ENCODE data around the gene S100A4. TPM values are rescaled to one million over a fixed set of nuclear protein-coding genes. Genes with fewer than 3 reads are reported as not detected.
A peak's percentile ranks its signal among the peaks of the same experiment; 100 is the strongest.

Gene S100A4
- polyA plus RNA-seq, 3 donors, result 46.0 to 3,087 (median 447) TPM

DNA sequence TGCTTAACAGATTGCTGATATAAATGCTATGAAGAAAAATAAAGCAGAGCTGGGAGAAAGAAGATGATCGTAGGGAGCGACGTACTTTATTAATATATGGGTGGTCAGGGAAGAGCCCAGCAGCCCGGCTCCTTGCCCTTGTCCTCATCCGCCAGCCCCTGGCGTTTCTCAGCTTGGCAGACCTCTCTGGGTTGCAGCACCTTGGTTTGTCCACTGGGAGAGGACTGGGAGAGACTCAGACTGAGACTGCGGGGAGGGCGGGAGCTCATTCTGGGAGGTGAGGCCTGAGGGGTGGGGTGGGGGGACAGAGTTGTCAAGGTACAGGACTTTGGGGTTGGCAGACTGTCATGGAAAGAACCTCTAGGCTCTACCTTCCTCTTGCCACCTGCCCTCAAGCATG, 6.7 kb upstream of the S100A4 start:
- no peak overlapping the region for H3K27ac ChIP-seq (ENCODE audit: low read depth, low read length)
- WGBS, 3 donors, result 91 to 95% (median 93%) methylated on average over 8 of the region's 8 CpGs

DNA sequence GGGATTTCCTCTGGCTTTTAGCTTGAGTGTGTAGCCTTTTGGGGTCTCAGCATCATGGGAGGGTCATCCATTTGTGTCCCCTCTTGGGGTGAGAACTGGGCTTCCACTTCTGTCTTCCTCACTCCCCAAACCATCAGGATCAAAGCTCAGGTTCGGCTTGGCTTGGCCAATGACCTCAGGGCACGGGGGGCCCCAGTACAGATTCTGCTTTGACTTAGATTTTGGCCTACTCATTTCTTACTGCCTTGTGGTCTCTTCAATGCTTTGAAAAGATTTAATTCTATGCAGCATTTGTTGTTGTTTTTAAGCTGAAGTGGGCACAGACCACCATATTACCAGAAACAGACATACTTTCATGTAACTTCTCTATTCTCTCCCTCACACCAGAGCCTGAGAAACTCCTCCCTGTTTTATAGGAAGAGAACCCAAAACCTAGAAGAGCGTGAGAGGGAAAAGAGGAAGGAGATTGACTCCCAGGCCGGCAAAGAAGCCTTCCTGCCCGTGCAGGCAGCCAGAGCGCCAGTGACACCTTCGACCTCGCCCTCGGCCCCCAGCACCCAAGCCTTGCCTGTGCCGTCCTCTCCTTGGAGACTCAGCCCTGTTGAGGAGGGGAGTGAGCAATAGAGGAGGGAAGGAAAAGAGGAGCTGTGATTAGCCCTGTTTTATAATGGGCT, 5.4 kb upstream of the S100A4 start:
- WGBS, 3 donors, result 56 to 95% (median 65%) methylated on average over 10 of the region's 10 CpGs
- H3K27ac ChIP-seq (ENCODE audit: low read depth, low read length), result no peak overlapping the region

DNA sequence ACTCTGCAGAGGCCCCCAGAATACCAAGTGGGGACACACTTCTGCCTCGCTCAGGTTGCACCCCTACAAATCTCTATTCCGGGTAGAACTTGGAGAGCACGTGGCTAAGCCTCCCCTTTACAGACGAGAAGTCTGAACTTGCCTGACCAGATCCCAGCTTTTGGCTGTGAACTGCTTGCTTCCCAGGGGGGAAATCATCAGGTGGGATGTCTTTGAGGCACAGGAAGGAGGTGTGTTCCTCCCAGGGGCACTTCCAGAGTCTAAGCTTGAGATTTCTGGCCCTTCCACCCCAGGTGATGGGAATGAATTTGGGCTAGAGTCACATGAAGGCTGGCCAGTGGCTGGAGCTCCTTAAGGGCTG, 4.8 kb upstream of the S100A4 start:
- H3K27ac ChIP-seq (ENCODE audit: low read depth, low read length), result no peak overlapping the region
- WGBS, 3 donors, result 79 to 93% (median 80%) methylated on average over 4 of the region's 4 CpGs

DNA sequence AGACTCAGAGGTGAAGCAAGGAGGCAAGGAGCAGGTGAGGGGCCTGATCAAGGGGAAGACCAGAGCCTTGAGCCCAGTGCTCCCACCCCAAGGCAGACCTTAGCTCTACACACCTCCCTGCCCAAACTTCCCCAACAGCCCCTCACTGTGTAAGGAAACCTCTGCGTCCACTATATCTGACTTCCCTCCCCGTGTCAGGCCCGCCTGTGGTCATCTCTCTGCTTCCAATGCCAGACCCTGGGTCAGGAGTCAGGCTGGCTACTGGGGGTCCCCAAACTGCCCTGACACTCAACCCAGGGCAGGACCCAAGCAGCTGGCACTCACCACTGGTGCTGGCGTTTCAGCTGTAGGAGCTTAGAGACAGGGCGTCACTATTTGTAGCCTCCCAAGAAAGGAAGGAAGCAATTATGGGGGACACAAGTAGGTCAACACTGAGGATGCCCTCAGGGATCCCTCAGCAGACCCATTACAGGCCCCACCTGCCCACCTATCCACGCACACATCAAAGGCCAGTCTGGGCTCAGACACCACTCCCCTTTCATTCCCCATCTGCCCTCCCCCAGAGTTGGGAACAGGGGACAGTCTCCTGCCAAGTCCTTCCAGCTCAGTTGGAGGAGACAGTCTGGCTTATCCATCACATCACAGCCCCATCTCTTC, 4.3 kb upstream of the S100A4 start:
- 64 to 91% (median 67%) methylated on average over 6 of the region's 6 CpGs for WGBS, 3 donors
- no peak overlapping the region for H3K27ac ChIP-seq (ENCODE audit: low read depth, low read length)

DNA sequence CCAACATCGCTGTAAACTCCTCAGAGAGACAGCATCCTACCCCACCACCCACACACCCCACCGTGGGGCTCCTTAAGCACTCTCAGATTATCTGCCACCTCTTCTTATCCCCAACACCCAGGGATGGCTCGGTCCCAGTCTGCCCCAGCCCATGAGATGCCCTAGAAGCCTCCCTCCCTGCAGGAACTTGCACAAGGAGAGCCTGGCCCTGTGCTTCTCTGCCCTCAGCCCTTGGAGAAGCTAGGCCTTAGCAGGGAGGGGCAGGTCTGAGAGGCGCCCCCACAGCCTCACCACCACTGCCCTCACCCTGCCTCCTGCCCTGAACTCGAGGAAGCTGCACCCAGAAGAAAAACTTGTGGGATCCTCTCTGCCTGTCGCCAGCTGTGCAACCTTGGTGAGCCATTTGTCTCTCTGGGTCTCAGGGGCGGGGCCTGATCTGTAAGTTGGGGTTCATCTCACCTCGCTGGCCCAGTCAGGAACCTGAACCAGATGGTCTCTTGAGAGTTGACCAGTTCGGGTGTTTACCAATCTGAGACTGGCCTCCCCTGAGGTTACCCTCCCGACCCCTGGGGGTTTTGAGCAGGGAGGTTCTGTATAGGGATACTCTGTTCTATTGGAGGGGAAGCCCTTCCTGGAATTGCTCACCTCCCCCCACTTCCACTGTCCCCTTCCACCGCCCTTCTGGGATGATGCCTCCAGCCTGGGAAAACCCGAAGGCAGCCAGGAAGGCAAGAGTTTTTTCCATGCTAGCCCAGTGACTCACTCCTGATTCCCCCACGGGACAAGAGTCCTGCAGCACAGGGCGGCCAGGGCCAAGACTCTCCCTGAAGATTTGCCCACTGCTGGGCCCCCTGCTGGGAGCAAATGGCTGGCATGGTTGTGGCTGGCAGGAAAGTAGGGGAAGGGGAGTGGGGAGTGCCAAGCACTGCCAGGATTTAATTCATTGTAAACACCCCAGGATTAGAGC, 3.4 kb upstream of the S100A4 start, which contains the start of gene S100A3:
Gene S100A3 (minus strand): TSS at position 537 of the 967 bp plus-strand sequence. CDS start 773 bp downstream, outside the sequence.
- H3K27ac ChIP-seq (ENCODE audit: low read depth, low read length), result peak within 1 kb of the TSS; percentile 62
- 60 to 74% (median 62%) methylated on average over 14 of the region's 14 CpGs for WGBS, 3 donors

DNA sequence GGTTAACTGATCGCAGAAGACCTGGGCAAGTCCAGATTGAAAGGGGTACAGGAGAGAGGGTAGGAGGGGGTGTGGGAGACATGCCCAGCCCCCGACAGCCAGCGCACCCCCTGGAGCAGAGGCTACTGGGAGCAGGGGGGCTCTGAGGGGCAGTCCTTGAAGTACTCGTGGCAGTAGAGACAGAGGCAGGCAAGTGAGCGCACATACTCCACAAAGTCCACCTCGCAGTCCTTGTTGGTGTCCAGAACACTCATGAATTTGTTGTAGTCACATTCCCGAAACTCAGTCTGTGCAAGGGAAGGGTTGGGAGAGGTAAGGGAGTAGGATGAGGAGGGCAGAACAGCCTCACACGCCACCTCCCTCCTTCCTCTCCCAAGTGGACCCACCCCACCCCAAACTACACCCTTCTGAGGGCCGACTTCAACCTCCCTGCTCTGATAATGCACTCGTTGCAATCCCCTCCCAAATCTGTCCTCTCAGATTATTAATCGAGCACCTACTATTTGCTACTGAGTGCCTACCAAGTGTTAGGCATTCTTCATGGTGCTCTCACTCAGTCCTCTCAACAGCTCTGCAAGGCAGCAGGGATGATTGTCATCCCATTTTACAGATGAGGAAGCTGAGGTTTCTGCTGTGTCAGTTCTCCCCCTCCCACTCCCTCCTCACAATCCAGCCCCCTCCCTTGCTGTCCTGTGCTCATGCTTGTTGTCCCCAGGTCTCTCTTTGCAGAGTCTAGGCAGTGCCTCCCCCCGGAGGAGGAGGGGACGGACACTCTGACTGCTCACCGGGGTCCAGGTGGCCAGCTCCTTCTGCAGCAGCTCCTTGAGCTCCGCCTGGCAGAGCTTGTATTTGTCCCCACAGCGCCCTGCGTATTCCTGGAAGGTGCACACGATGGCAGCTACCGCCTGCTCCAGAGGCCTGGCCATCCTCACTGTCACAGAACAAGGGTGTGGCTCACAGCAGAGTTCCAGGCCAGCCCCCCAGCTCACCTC, 2.2 kb upstream of the S100A4 start:
- H3K27ac ChIP-seq (ENCODE audit: low read depth, low read length), result no peak overlapping the region
- 79 to 87% (median 81%) methylated on average over 19 of the region's 19 CpGs for WGBS, 3 donors

DNA sequence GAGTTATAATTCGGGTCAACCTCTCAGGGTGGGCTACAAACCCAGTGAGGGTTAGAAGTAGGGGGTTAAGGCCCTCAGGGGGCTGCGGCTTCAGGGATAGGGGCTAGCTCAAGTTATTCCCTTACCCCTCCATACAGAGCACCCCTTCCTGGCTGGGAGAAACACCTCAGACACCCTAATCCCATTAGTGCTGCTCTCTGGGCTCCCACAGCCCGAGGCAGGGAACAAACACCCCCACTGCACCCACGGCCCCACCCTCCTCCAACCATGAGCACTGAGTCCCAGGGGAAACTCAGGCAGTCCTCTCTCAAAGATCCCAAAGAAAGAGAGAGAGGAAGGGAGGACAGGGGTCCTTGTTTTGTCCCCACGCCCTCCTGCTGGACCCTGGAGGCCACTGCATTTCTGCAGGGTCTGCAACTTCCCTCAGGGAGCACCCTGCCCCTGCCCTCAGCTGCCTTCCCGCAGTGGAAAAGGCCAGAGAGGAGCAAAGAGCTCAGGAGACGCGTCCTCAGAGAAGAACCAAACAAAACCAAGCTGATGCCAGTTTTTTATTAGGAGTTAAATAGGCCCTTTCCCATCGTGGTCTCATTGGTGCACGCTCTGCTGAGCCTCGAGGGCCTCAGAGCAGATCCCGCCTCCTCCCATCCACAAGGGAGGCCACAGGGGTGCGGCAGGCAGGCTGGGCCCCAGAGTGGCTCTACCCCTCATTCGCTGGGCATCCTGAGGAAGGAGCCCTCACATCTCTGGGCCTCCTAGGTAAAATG, 1.4 kb upstream of the S100A4 start:
- 65 to 83% (median 76%) methylated on average over 14 of the region's 14 CpGs for WGBS, 3 donors
- H3K27ac ChIP-seq (ENCODE audit: low read depth, low read length), result no peak overlapping the region

DNA sequence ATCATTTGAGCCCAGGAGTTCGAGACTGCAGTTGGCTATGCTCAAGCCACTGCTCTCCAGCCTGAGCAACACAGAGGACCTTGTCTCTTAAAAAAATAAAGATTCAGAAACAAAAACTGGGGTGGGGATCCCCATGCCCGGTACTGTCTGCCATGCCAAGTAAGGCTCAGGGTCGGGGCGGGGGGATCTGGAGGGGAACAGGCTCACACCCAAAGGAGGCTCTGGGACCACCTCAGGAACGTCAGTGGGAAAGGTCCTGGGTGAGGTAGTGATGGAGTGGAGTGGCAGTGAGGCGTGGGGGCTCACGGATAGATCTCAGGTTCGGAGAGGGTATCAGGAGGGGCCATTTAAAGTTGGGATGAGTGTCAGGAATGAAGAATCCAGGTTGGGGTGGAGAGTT, 765 bp upstream of the S100A4 start:
- H3K27ac ChIP-seq (ENCODE audit: low read depth, low read length), result no peak overlapping the region
- WGBS, 3 donors, result 79 to 91% (median 86%) methylated on average over 8 of the region's 8 CpGs

DNA sequence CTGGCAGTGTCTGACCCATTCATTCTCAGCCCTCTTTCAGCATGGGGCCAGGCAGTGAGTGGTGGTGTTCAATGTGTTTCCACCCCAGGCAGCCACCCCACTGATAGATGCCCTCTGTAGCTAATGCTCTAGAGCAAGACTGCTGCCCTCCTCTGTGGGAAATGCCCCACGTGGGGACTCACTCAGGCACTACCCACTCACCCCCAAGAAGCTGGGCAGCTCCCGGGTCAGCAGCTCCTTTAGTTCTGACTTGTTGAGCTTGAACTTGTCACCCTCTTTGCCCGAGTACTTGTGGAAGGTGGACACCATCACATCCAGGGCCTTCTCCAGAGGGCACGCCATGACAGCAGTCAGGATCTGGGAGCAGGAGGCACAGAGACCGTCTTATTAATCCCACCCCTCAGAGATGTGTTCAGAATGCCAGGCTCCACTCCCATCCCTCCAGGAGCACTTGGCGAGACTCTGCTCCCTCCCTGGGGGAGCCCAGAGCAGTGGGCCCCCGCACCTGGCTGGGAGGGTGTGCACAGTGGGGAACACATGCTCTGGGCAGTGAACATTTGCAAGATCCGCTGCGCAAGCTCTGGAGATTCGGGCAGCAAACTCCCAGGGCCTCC, 1.0 kb downstream of the S100A4 start:
- no peak overlapping the region for H3K27ac ChIP-seq (ENCODE audit: low read depth, low read length)
- WGBS, 3 donors, result 40 to 74% (median 41%) methylated on average over 10 of the region's 10 CpGs

DNA sequence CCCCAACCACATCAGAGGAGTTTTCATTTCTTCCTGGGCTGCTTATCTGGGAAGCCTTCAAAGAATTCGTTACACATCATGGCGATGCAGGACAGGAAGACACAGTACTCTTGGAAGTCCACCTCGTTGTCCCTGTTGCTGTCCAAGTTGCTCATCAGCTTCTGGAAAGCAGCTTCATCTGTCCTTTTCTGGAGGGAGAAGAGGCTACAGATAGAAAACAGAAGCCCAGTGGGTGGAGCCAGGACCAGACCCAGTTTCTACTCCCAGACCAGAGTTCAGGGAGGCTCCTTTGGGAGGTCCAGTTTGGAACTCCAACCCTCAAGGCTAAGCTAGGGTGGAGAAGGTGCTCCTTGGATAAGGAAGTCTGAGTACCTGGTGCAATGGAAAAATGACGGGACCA, 1.9 kb downstream of the S100A4 start:
- 63 to 80% (median 74%) methylated on average over 4 of the region's 4 CpGs for WGBS, 3 donors
- H3K27ac ChIP-seq (ENCODE audit: low read depth, low read length), result peak overlapping the region; percentile 19

DNA sequence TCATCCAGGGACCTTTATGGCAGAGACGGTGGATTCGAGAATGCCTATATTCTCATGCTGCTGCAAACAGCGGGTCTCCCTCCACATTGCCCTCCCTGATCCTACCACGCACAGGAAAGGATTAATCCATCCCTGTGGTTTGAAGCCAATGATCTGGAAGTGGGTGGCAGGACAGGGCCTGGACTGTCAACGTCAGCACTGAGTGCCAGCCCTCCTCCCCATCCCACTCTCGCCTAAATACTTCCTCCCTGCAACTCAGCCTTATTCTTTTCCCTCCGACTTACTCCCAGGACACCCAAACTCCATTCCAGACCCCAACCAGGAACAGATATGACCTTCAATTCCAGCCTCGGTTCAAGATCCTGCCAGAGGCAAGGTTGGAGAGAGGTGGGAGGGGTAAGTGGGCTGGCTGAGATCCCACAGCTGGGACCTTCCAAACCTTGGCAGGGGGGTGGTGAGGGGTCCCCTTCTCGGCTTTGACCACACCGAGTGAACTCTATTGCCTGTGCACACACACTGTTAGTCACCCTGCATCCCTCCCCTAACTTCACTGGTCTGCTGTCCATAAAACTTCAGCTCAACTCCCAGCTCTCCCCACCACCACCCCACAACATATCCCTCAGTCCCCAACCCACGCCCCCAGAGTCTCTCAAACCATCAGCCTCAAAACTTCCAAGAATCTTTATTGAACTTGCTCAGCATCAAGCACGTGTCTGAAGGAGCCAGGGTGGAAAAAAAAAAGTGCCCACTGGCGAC, 2.5 kb downstream of the S100A4 start:
- H3K27ac ChIP-seq (ENCODE audit: low read depth, low read length), result peak overlapping the region; percentile 19
- WGBS, 3 donors, result 68 to 76% (median 75%) methylated on average over 13 of the region's 13 CpGs

DNA sequence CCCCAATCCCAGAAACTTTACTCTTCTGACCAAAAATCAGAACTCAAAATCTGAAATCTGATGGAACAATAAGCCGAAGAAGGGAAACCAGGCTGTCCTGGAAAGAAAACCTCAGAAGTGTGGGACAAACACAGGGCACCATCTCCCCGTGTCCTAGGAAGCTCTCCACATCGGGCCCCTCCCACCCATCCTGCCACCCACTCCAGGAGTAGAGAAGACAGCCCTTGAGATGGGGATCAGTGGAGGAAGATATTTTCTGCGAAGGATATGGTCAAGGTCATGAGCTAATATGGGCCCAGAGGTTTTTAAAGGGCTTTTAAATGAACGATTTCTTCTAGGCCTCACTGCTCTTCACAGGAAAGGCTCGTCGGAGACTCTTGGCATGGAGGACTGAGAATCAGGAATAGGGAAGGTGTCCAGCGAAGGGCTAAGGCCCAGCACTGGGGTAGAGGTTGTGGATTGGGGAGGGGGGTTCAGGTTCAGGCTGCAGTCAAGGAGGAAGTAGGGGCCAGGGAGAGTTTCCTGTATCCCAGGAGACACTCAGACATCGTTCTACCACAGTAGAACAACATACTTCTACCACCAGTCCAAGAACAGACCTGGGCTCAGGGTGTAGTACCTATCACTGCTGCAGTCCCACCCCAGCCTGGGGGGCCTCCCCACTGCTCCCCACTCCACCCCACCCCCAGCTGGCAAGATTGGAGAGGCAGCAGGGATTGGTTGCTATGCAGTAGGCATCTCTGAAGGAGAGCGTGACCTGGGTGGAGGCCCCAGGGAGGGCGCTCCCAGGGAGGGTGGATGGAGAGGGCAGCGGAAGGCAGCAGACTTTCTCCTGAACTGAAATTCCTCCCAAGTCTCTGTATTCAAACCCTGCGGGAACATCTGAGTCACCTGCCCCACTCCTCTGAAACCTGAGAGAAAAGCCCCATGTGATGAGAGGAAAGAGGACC, 3.7 kb downstream of the S100A4 start:
- WGBS, 3 donors, result 63 to 76% (median 69%) methylated on average over 13 of the region's 13 CpGs
- H3K27ac ChIP-seq (ENCODE audit: low read depth, low read length), result no peak overlapping the region

DNA sequence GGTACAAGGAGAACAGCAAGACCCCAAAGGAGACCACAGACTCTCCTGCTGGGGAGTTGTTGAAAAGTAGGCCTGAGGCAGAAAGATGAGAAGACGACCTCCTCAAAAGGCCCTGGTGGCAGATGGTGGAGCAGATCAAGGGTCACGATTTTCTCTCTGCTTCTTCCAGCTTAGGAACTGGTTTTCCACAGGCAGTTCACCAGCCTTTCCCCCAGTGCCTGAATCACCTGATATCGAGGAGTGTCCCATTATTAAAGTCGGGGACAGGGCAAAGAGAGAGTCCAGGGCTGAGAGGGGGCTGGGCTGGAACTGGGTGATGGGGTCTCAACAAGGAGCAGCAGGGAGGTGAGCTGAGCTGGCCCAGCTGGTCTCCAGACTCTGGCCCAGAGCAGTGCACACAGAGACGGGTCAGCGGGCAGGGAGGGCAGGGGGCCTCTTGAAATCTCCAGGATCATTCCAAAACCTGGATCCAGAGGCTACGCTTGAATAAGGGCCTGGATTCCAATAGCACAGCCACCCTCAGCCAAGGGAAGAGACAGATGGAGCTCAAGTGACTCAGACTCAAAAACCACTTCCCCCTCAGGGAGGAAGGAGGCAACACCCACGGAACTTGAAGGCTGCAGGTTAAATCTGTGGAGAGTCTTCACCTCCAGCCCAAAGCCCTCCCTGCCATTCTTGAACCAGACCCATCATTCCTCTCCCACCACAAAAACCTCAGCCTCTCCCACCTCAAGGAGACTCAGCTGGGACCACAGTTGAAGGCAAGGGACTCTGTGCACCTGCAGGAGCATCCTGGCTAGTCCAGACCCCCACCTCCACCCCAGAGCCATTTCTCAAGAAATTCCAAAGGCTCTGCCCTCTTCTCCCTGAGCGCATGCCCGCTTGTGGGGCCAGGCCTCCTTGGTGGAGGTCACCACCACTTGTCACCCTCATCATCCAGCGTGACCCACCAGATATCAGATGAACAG, 4.9 kb downstream of the S100A4 start, which contains the start of gene S100A5:
Gene S100A5 (minus strand): TSS at position 541 of the 968 bp plus-strand sequence. CDS start 743 bp downstream, outside the sequence.
- H3K27ac ChIP-seq (ENCODE audit: low read depth, low read length), result peak within 1 kb of the TSS; percentile 18
- WGBS, 3 donors, result 75 to 84% (median 77%) methylated on average over 11 of the region's 11 CpGs
